ENCODE measurements around the gene DAPK2.
A peak's percentile ranks its signal among the peaks of the same experiment; 100 is the strongest.
"Not testable (repeated sequence)": the region's sequence is repeated elsewhere in the genome, so short reads cannot be mapped to it uniquely, and the experiment has no call there.

DAPK2 gene

DNA sequence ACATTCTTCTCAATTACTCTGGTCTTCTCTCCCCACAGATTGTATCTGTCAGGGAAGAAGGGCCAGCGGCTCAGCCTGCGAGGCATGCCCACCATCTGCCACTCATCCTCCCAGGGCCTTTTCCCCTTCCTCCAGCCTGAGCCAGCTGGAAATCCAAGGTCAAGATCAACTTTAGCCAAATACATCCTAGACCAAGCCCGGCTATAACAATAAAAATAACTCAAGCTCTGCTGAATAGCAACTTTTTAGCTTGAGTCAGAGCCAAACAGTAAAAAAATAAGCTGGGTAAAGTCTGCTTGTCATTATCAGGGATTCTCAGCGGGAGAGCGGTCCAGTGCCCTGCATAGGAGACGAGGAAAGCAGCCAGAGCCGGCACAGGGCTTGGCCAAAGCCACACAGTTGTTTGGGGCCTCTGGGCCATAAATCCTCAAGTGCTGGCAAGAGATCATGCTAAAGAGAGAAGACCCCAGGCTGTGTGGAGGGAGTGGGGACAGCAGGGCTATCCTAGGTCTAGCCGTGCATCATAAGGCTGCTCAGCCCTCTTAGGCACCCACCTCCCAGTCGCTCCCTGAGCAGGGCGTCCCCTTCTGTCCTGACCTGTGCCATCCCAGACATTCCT lies 136.4 kb downstream of the DAPK2 start:
- no peak for DNase-seq

DNA sequence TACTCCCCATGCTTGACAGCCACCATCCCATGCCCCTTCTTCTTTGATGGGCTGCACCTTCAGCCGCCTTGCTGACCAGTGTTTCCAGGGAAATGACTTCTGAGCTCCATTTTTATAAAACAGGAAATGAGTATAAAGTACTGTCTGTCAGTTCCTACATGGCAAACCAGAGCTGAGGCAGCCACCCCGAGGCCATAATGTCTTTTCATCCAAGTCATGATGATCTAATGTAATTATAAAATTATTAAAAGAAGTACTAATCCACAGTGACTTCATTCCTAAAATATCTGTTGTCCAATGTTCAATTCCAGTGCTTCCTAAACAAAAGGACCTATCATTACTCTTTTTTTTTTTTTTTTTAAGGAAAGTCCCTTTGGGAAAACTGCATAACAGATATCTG lies 137.3 kb downstream of the DAPK2 start:
- DNase-seq: no peak

DNA sequence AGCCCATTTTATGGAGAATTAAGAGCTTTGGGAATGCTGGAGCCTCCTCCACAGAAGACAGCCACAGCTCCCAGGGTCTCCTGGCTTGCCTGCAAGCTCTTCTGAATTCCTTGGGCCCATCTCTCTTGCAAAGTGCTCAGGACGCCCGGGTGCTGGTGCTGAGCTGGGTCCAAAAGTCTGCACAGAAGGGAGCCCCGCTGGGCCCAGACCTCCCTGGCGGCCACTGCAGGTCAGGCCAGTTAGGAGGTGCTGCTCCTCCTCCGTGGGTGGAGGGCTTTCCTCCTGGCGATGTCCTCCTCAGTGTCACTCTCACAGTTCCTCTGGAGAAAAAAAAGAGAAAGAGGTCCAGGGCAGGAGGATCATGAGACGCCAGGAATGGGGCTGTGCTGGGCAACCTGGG lies 138.0 kb downstream of the DAPK2 start:
- no peak for DNase-seq

DNA sequence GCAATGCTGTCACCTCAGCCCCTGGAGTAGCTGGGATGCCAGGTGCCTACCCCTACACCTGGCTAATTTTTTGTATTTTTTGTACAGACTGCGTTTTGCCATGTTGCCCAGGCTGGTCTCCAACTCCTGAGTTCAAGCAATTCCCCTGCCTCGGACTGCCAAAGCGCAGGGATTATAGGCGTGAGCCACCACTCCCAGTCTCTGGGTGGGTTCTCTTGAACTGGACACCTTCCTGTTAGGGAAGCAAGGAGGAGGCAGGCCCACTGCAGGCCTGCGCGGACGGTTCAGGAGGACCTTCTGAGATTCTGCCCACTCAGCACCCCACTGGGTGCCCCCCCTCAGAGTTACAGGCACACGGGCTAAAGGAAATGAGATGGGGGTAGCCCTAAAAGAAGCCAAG lies 138.8 kb downstream of the DAPK2 start:
- DNase-seq: no peak

DNA sequence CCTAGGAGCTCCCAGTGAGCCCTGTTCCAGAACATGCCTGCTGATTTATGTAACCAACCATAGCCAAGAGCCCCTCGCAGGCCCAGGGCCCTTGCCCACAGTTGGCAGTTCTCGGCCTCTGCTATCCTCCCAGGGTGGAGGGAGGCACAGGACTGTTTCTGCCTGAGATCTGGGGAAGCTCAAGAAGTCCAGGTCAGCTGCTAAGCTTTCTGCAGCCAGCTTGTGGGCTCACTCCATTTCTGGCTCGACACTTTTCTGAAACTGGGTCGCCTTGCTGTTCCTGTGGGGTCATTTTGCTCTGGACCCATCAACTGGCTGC lies 140.1 kb downstream of the DAPK2 start:
- DNase-seq: no peak

DNA sequence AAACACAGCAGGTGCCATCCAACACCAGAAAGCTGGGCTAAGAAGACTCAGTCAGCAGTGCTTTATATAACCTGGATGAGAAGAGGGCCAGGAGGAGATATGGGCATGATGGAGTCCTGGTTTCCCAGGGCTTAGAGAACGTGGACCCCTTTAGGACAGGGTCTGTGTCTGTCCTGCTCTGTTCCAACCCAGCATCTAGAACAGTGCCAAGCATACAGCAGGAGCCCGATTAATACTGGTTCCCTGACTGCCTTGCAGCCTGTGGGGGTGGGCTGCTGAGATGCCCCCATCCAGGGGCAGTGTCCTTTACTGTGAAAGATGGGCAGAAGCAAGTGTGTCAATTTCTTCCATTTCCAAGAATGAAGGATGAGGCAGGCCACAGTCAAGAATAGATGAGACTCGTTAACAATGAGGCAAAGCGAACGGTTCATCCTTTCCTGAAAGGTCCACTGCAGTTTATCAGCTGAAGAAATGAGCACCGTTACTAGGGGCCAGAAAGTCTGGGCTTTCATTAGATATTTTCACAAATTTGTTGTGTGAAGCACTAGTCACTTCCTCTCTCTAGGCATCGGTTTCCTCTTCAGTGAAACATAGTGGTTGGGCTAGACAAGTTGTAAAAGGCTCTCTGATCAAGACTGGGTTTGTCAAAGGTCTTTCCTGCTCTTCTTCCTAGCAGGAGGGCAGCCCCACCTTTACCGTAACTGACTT lies 140.6 kb downstream of the DAPK2 start:
- peak in 1 of 2 donors; percentile 34 for DNase-seq

DNA sequence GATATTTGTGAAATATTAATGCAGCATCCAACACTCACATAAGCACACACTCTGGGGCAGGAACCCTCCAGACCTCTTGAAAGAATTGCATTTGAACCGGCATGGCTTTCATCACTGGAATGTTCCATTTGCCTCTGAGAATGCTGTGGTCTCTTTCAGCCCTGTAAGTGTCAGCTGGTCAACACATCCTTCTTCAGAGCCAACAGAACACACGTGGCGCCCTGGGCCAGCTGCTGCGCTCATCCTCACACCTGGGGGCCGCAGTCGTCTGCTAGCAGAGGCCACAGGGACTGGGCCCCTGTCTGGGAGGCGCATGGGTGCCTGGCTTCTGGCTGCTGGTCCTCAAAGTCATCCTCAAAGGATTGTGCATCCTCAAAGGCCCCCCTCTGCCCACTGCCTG lies 141.2 kb downstream of the DAPK2 start:
- DNase-seq: no peak

DNA sequence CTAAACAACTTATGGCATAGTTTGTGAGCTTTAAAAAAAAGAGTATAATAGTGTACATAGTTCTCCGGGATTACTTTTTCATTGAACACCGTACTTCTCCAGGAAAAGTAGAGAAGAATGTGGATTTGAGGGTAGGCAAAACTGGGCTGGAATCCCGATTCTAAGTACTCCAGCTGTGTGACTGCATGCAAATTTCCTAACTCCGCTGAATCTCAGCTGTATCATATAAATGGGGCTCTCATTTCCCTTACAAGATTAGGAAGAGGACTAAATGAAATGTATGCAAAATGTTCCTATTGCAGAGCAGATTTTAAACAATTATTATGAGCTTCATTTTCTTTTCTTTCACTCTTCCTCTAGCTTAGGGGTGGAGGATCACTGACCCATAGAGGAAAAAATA lies 142.2 kb downstream of the DAPK2 start:
- DNase-seq: no peak

DNA sequence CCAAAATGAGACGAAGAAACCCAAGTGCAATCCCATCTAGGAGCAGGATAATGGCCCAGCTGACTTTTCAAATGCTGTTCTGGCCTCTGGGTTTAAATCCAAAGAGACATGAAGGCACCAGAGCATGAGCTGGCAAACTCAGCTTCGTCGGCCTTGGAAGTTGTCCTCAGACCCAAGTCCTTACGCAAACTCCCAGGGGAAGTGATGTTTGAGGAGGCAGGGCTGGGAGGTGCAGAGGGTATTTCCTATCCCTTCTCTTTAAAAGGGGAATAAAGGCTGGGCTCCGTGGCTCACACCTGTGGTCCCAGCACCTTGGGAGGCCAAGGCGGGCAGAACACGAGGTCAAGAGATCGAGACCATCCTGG lies 143.6 kb downstream of the DAPK2 start:
- no peak for DNase-seq

DNA sequence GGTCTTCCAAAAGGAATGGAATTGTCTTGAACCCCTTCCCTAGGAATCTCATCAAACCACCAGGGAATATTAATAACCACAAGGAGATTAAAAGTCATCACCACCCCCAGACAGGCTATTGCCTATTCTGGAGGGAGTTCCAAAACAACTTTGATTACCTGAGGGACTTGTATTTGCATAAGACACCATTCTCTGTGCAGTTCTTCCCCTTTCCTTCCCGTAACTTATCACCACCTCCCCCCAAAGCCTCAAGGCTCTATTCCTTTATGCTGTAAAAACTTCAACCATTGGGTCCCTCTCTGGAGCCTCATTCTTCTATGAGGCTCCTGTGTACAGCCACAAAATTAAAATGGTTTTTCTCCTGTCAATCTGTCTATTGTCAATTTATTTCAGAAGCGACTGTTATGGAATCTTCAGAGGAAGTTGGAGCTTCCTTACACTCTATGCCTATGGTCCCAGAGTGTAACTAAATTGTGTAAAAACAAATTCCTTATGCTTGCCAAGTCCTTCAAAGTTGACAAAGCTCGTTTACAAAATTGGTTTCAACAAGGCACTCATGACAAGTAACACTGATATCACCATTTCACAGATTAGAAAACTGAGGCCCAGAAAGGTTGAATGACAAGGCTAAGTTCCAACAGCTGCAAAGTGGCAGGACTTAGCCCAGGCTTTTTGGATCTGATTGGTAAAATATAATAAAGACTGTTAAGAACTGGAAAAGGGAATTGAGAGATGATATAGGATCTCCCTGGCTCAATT lies 144.2 kb downstream of the DAPK2 start:
- DNase-seq: no peak

DNA sequence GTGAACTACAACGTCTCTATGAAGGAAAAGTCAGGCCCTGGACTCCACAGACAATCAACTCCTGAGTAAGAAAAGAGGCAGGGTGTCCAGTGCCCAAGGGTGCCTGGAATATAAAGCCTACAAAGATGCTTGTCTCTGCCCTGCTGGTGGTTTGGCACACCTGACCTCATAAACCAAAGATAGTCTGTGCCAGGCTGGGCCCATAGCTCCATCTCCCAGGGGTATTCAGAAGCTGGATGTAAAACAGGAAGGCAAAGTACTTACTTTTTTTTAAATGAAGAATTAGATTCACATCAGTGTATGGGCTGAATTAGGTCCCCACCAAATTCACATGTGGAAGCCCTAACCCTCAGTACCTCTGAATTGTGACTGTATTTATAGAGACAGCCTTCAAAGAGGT lies 146.0 kb downstream of the DAPK2 start:
- DNase-seq: no peak

DNA sequence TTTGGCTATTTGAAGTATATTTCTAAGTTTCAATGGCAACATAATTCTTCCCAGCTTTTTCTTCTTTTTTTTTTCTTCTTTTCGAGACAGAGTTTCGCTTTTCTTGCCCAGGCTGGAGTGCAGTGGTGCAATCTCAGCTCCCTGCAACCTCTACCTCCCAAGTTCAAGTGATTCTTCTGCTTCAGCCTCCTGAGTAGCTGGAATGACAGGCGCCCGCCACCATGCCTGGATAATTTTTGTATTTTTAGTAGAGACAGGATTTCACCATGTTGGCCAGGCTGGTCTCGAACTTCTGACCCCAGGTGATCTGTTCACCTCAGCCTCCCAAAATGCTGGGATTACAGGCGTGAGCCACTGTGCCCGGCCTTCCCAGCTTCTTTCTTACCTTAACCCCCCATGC lies 146.7 kb downstream of the DAPK2 start:
- DNase-seq: not testable (repeated sequence)

DNA sequence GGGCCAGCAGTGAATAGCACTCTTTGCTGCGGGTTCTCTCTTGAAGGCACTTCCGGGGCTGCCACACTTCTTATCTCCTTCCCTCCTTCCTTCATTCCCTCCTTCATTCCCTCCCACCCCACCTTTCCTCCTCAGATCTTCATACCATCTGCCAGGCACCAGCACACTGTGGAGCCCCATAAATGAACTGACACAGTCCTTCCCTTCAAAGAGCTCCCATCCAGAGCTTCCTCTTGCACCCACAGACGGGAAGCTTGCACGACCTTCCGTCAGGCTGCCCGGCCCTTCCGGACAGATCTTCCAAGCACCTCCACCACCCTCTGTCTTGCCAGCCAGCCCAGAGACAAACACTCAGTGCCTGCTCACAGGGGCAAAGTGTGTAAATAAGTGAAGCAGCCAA lies 147.1 kb downstream of the DAPK2 start:
- peak in 1 of 2 donors; percentile 13 for DNase-seq

DNA sequence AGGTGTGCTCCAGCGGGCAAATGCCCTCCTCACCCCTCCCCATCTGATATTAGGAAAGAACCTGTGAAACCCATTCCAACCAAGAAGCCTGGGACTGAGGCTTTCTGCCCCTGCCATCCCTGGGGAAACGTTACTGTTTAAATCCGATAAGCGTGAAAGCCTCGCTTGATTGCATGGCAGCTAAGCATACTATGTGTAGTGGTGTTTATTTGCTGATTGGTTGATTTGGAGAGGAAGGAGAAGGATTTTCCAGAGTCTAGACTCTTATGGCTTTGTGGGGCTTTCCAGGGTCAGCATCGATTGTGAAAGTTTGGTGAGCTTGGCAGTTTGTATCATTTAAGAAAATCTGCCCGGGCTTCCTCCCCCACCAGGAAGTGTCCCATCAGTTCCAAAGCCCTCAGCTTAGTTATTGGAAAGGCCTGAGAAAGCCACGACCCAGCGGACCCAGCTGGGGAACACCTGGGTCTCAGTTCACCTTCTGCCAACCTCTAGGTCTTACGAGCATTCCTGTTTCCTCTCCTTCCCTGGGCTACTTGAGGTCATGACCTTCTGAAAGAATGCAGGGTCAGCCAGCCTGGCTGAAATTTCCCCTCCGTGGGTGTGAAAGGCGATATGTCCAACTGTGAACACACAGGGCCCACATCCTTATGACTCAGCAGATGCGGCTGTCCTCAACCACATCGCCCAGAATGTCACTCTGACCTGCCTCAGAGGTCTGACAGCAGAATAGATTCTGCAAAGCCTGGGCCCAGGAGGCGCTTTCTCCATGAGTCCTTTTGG lies 149.8 kb downstream of the DAPK2 start:
- DNase-seq: peak; percentile 19 to 50

DNA sequence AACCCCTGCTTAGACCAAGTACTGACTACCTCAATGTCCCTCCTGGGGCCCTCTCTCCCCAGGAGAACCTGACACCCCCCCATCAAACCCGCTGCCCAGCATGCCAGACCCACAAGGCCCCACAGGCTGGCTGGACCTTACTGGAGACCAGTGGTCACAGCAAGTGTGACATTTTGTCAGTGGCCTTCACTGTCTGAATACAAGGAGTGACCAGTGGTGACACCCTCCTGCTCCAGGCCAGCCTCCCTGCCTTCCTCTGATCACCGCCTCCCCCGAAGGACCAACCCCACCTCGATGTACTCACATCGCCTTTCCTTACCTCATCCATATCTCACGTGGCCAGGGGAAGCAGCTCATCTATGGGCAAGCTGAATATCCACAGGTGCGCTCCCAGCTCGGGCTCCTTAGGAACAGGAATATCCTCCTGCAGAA lies 150.5 kb downstream of the DAPK2 start:
- DNase-seq: no peak

DNA sequence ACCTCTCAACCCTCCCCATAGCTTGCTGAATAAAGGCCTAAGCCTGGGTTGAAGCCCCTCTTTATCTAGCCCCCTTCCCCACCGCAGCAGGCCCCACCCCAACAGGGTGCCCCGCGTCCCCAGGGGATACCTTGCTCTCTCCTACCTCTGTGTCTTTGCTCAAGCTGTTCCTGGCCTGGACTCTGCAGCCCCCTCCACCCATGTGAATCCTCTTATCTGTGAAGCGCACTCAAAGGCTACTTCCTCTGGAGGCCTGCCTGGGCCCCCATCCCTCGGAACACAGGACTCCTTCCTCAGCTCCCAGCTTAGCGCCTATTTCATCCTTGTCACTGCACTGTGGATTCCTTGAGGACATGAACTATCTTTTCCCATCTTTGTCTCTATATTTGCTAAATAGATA lies 151.1 kb downstream of the DAPK2 start:
- DNase-seq: no peak

DNA sequence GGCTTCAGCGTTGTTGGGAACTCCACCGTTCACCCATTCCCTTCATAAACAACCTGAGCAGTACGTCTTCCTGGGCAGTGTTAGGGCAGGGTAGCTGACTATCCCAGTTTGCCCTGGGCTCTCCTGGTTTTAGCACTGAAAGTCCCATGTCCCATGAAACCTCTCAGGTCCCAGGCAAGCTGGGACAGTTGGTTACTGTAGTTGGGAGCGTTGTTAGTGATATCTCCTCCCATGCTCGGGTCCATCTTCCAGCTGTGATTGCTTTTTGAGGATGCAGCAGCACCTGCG lies 151.7 kb downstream of the DAPK2 start:
- DNase-seq: no peak

DNA sequence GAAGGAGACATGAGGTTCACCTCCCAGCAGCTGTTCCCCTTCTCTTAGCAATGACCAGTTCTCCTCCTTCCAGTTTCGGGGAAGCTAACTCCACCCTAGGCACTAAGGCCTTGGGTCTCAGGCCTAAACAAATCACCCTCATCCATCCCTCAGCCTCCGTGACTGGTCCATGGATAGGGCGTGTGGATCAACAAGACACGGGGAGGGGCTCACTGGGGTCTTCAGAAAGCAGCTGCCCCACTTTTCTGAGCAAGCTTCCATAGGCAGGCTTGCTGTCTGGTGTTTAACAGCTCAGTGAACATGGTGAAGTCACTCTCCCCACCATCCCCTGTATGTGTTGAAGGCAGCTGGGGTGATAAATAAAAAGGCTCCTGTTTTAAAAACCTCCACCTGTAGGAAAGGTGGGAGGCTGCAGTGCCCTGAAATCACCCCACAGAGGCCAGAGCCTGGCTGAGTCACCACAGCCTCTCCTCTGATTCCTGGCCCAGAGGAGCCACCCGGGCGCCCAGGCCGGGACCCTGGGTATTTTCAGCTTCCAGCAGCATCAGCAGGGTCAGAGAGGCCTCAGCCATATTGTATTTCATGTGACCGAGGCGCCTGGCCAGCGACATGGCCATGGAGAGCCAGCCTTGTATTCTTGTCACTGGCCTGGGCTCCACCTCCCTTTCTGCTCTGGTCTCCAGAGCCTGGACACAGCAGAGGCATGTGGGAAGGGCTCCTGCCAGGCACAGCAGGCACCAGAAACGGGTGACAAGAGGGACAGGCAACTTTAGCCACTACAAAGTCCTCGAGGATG lies 152.2 kb downstream of the DAPK2 start:
- DNase-seq: no peak

DNA sequence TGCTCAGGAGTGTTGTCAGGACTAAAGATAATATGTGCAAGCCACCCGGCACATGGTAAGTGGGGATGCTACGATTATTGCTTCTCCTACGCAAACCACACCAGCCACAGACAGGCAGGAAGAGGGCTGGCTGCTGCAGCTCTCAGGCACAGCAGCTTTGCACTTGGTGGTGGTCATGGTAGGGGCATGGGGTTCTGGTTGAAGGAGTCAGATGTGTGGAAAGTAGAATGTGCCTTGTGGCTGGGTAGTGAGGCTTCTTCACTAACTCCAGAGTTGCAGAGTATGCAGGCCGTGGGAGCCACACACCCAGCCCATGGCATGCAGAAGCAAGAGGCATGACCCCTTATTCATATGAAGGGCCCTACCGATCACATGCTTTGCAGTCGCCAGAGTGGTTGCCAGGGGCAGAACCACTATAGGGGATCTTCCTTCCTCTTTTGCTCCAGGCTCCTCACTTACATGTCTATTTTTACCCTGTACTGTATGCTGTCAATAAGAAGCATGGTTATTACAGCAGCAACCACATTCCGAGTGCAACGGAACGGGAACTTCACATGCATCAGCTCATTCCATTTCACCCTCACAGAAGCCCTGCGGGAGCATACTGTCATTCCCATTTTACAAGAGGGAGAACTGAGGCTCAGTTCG lies 153.4 kb downstream of the DAPK2 start:
- DNase-seq: peak; percentile 70 to 73

DNA sequence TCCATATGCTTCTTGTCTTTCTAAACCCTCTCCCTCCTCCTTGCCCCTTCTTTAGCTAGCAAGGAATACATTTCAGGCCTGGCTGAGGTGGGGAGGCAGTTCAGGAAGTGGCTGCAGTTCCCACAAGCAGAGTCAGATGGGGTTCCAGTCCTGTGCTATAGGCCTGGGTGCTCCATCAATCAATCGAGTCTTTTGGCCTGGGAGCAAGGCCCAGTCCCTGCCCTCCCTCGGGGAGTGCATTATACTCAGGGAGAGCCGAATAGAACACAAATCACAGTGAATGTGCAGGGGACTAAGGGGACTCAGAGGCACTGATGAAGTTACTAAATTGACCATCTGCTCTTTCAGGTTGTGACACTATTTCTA lies 154.5 kb downstream of the DAPK2 start:
- DNase-seq: no peak

DNA sequence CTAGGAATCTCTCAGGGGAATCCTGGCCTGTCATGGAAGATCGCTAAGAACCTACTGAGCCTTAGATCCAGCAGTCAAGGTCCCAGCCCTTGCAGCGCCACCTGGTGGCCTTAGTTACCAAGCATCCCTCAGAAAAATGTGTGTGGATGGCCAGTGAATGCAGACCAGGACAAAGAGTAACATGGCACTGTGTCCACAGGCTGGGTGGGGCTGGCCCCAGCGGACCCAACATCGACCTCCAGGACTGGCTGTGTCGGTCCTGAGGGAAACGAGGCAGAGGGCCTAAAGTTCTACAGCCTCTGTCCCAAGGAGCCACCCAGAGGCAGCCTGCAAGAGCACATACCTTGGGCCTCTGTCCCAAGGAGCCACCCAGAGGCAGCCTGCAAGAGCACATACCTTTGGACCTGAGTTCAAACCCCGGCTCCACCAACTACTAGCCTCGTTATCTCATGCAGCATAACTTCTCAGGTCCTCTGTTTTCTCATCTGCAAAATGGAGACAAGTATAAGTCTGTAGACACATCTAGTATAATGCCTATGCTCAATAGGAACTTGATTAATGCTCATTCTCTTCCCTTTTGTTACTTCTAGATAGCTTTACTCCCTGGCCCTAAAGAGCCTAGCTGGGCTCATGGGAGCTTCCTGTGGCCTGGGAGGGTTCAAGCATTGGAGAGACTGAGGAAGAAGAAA lies 155.1 kb downstream of the DAPK2 start:
- DNase-seq: peak; percentile 73 to 76

DNA sequence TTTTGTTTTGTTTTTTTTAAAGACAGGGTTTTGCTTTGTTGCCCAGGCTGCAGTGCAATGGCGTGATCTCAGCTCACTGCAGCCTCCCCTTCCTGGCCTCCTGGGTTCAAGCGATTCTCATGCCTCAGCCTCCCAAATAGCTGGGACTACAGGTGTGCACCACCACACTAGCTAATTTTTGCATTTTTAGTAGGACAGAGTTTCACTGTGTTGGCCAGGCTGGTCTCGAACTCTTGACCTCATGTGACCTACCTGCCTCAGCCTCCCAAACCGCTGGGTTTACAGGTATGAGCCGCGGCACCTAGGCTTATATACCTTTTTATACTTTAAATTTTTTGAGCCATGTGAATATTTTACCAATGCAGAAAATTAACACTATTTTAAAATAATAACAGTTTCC lies 155.7 kb downstream of the DAPK2 start:
- DNase-seq: no peak

All from CD4-positive, alpha-beta T cell treated with Interleukin-1 beta for 1 hour (primary cell).